Aortic smooth muscle cell (primary cell): ENCODE data around the gene CPN1. TPM values are rescaled to one million over a fixed set of nuclear protein-coding genes. Genes with fewer than 3 reads are reported as not detected.

Source experiments
- total RNA-seq: library from RNA; depleted of rRNA; stranded (reverse); fragments of >200 nt; gene quantifications from 2 replicates; pipeline ENCODE4 v1.2.3, GENCODE V29; 2014

Gene CPN1
- not detected in 2 replicates for total RNA-seq

DNA sequence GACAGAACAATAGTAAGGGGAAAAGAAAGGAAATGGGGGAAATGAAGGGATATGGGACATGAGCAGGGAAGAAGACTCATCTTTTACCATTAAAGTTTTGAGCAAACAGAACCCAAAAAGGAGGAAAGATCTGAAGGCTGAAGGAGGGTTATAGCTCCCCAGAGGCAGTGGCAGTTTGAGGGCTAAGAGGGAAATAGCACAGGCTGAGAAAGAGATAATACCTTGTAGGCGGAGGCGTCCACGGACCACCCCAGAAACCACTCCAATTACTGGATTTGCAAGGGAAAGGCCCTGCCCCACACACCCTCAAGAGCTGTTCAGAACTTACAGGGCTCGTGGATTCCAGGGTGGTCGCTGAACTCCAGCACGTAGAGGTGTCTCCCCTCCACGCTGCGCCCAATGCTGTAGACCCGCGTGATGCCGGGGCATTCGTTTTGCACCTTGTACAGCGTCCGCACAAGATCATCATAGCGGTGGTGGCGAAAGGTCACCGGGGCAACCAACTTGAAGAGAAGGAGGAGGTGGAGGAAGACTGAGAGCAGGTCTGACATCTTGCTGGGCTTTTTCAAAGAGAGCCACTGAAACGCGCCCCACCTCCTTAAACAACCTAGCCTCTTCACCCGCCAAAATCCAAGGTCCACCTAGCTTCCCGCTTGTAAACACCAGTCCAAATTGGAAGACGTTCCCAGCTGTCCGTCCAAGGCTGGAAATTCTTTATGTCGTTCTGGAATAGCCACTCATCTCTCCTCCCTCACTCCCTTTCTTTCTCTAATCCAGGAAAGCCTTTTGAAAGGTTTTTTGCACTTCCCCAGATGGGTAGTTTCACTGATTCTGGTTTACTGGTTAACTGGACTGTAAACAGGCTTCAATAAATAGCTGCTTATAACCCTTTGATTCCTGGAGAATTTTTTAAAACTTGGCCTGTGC, at the start of gene CPN1:
Gene CPN1 (minus strand): TSS at position 795 of the 927 bp plus-strand sequence. CDS start 244 bp downstream, at position 551.

DNA sequence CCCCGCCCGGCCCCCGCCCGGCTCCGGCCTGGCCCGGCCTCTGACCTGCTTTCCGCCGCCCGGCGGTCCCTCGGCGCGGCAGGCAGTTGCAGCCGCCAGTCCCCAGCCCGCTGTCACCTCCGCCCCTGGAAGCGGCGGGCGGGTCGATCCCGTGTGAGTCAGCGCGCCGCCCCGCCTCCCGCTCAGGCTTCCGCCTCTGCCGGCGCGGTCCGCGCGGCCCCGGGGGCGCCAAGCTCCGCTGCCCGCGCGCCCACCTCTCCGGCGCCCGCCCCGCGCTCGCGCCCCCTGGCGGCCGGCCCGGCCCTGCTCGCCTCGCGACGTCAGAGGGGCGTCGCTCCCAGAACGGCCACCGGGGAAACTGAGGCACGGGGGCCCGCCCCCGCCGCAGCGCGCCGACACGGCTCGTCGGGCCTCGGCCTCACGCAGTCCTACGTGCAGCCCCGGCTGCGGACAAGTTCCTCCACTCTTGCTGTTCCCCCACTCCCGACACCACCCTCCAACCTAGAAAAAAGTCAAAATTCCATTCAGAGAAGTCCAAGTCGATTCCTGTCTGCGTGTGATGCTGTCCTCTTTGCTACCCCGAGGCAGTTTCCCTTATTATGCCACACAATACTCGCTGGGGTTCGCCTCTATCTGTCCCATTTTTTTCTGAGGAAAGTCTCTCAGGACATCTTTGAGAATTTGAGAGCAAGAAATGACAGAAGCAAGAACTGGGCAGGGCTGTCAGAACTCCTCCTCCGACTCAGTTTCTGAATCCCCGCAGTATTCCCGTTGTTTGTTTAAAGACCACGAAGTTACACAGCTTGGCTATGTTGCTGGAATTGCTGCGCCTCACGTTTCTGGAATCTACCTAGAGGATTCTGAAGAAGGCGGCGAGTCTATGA, 71.6 kb downstream of the CPN1 start, which contains the start of gene DNMBP:
Gene DNMBP (minus strand): TSS at position 155 of the 884 bp plus-strand sequence. CDS start 37,823 bp downstream, outside the sequence.

Other genes starting within 250 kb of the CPN1 start
- gene DNMBP, start 71.9 kb downstream of the CPN1 start, total RNA-seq = 24.5 and 38.6 TPM in 2 replicates
- gene ERLIN1, start 104.2 kb upstream of the CPN1 start, total RNA-seq = 50.7 and 59.7 TPM in 2 replicates
- 24.5 and 25.4 TPM in 2 replicates for gene CHUK, start 147.7 kb upstream of the CPN1 start, total RNA-seq
- gene CWF19L1, start 185.8 kb upstream of the CPN1 start, total RNA-seq = 15.8 and 21.3 TPM in 2 replicates
- gene BLOC1S2, start 204.8 kb upstream of the CPN1 start, total RNA-seq = 34.2 and 41.4 TPM in 2 replicates
- gene PKD2L1, start 248.4 kb upstream of the CPN1 start, total RNA-seq = not detected in 2 replicates